OCI-LY7 (cell line): ENCODE results near the gene NXPH3. TPM values are rescaled to one million over a fixed set of nuclear protein-coding genes. Genes with fewer than 3 reads are reported as not detected.

Source experiments
- BruUV-seq: library from RNA; stranded (reverse); fragments of 400-500 nt; replicated peaks from 2 replicates; lab custom pipeline; 2021; lab: Mats Ljungman, UMichigan
- CTCF ChIA-PET: fragments of 300-600 bp; sonication (Branson Sonifier 250); formaldehyde crosslinking; loops from one replicate; lab custom pipeline; 2022; ENCODE audit warnings: antibody characterized with exemption; ENCODE audit not compliant: unreplicated experiment; lab: Charles Lee
- POLR2A ChIA-PET: fragments of 300-600 bp; sonication (Branson Sonifier 250); formaldehyde crosslinking; loops from one replicate; lab custom pipeline; 2022; ENCODE audit warnings: antibody characterized with exemption; lab: Charles Lee
- DNase-seq: peaks from one replicate; pipeline ENCODE4 v3.0.0-alpha.2; 2015; ENCODE audit warnings: low spot score
- H2AFZ ChIP-seq: fragments of 200-600 bp; sonication (generic), shearing (Covaris generic); 2 replicates; pipeline ENCODE4 v1.6.1; 2014; ENCODE audit warnings: mild to moderate bottlenecking, antibody characterized with exemption, low read length, moderate library complexity
- H3K27ac ChIP-seq: fragments of 200-600 bp; sonication (generic); 2 replicates; pipeline ENCODE4 v1.5.1; 2014; ENCODE audit warnings: mixed run types, low read depth, mild to moderate bottlenecking, moderate library complexity, low read length, inconsistent platforms; ENCODE audit not compliant: poor library complexity, severe bottlenecking
- H3K36me3 ChIP-seq: fragments of 200-600 bp; sonication (generic); 2 replicates; pipeline ENCODE4 v1.6.1; 2014; ENCODE audit warnings: mild to moderate bottlenecking, antibody characterized with exemption, low read length, moderate library complexity, mixed read lengths; ENCODE audit not compliant: insufficient read depth
- H3K4me1 ChIP-seq: fragments of 200-600 bp; sonication (generic); 2 replicates; pipeline ENCODE4 v1.5.1; 2014; ENCODE audit warnings: mild to moderate bottlenecking, low read length; ENCODE audit not compliant: insufficient read depth, poor library complexity, severe bottlenecking
- H3K4me2 ChIP-seq: fragments of 200-600 bp; sonication (generic); 2 replicates; pipeline ENCODE4 v1.6.1; 2014; ENCODE audit warnings: mild to moderate bottlenecking, low read length
- H3K4me3 ChIP-seq: fragments of 200-600 bp; sonication (generic); 2 replicates; pipeline ENCODE4 v1.5.1; 2014; ENCODE audit warnings: mild to moderate bottlenecking, low read depth, low read length; ENCODE audit not compliant: poor library complexity, severe bottlenecking
- H3K79me2 ChIP-seq: fragments of 200-600 bp; sonication (generic); 2 replicates; pipeline ENCODE4 v1.6.1; 2016; ENCODE audit warnings: low read depth, mild to moderate bottlenecking, low read length, moderate library complexity, mixed read lengths; ENCODE audit not compliant: insufficient read depth
- H3K9me2 ChIP-seq: fragments of 200-600 bp; sonication (generic); 2 replicates; pipeline ENCODE4 v1.6.1; 2016; ENCODE audit warnings: mild to moderate bottlenecking, low read length, mixed read lengths; ENCODE audit not compliant: insufficient read depth
- H3K9me3 ChIP-seq: fragments of 200-600 bp; sonication (generic); 2 replicates; pipeline ENCODE4 v1.6.1; 2014; ENCODE audit warnings: mild to moderate bottlenecking, mixed run types, low read length, mixed read lengths
- H4K20me1 ChIP-seq: fragments of 200-600 bp; sonication (generic); 2 replicates; pipeline ENCODE4 v1.6.1; 2014; ENCODE audit warnings: mild to moderate bottlenecking, antibody characterized with exemption, low read length, moderate library complexity, mixed read lengths; ENCODE audit not compliant: insufficient read depth
- CTCF ChIP-seq: fragments of 200-600 bp; sonication (generic); conservative IDR thresholded peaks from 2 replicates; pipeline ENCODE4 v1.5.1; 2014; ENCODE audit warnings: mild to moderate bottlenecking, antibody characterized with exemption, low read length, moderate library complexity, mixed read lengths
- EZH2phosphoT487 ChIP-seq: fragments of 200-600 bp; sonication (generic); IDR thresholded peaks from 2 replicates; pipeline ENCODE4 v1.6.1; 2018; ENCODE audit warnings: low read depth, borderline replicate concordance, mild to moderate bottlenecking, mixed run types, antibody characterized with exemption, low read length, moderate library complexity, mixed read lengths
- intact Hi-C: fragments of 100-400 bp; cut with micrococcal nuclease; formaldehyde crosslinking; loops from one replicate; pipeline ENCODE4 v1.10.0; 2022; ENCODE audit not compliant: unreplicated experiment
- total RNA-seq, 2 experiments: library from RNA; depleted of rRNA in 1 of 2; stranded (reverse); fragments of >200 nt in 1 of 2; shearing (Covaris generic) in 1 of 2; gene quantifications; 2 replicates each; pipeline ENCODE4 v1.2.3, GENCODE V29; 2014 to 2022

NXPH3 gene
- total RNA-seq, 2 experiments from 2014 or later, result not detected

DNA sequence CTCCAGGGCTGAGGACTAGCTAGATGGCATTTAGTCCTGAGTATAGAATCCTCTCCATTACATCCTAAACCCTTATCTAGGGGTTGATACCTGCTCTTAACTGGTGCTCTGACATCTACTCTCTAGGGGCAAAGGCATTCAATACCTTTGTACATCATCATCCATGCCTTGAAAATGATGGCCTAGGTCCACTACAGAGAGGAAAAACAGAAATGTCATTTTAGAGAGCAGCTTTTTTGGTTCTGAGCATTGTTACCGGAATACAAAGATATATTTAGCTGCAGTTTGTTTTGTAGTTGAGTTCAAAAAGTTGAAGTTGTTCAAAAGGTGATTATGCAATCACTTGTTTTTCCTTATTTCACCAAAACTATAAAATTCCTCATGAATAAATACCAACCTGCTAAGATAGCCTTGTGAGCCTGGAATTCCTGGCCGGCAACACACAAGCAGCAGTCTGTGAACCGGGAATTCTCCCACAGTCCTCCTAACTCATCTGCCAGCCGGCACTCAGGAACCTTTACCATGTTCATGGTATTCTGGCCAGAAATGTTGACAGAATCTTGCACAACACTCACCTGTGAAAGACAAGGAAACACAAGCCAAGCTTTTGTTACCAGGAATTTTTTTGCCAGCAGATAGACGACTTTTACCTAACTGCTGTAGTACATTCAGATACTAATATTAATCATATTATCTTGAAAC lies 35.4 kb downstream of the NXPH3 start:
- DNase-seq, result no peak
- CTCF ChIA-PET, result interaction anchor here (0.6 kb wide), 1 partner anchor 658 kb away, joined by 3 read pairs; no protein-coding TSS in a partner anchor
- Histone ChIP-seq H3K27ac (no peak overlapping the region), H3K9me3 (no peaks in the 10 kb centered on the region), H3K79me2 (no peaks in the 10 kb centered on the region), H3K9me2 (no peaks in the 10 kb centered on the region), H3K36me3 (peaks cover 79% of the 10 kb centered on the region), H4K20me1 (no peaks in the 10 kb centered on the region), H2AFZ (no peak overlapping the region), H3K4me3 (no peak overlapping the region), H3K4me1 (no peaks in the 10 kb centered on the region), H3K4me2 (no peak overlapping the region)
- POLR2A ChIA-PET, result interaction anchor here (0.6 kb wide), 1 partner anchor 8 kb away, joined by 3 read pairs; no protein-coding TSS in a partner anchor
- TF ChIP-seq CTCF (no peak), EZH2phosphoT487 (no peak)
- no TSS peak for BruUV-seq
- intact Hi-C loops, result no loop called here

GRCh38 chr17:49612726-49613125 lies 37.1 kb downstream of the NXPH3 start:
- H3K9me3 ChIP-seq, result no peaks in the 10 kb centered on the region
- H3K4me3 ChIP-seq, result no peak overlapping the region
- no peak for DNase-seq
- H3K9me2 ChIP-seq, result no peaks in the 10 kb centered on the region
- ChIA-PET POLR2A (interaction anchor here (0.6 to 1.1 kb wide), 5 partner anchors 12 to 273 kb away, joined by 3 to 4 read pairs (median 3); no protein-coding TSS in a partner anchor), CTCF (no interaction called here)
- no peak overlapping the region for H2AFZ ChIP-seq
- H3K79me2 ChIP-seq, result no peaks in the 10 kb centered on the region
- no peak overlapping the region for H3K4me2 ChIP-seq
- H3K4me1 ChIP-seq, result no peaks in the 10 kb centered on the region
- H3K36me3 ChIP-seq, result peaks cover 76% of the 10 kb centered on the region
- intact Hi-C loops, result no loop called here
- TSS peak; percentile 4 for BruUV-seq
- no peaks in the 10 kb centered on the region for H4K20me1 ChIP-seq
- H3K27ac ChIP-seq, result no peak overlapping the region
- TF ChIP-seq CTCF, result no peak
- no peak for TF ChIP-seq EZH2phosphoT487

GRCh38 chr17:49613182-49613800 lies 37.6 kb downstream of the NXPH3 start:
- peaks cover 77% of the 10 kb centered on the region for H3K36me3 ChIP-seq
- H2AFZ ChIP-seq, result no peak overlapping the region
- no peak overlapping the region for H3K27ac ChIP-seq
- no peak for DNase-seq
- H3K4me1 ChIP-seq, result no peaks in the 10 kb centered on the region
- H4K20me1 ChIP-seq, result no peaks in the 10 kb centered on the region
- H3K4me2 ChIP-seq, result no peak overlapping the region
- no peak overlapping the region for H3K4me3 ChIP-seq
- BruUV-seq, result no TSS peak
- intact Hi-C loops, result no loop called here
- no peaks in the 10 kb centered on the region for H3K9me3 ChIP-seq
- no peak for TF ChIP-seq EZH2phosphoT487
- TF ChIP-seq CTCF, result no peak
- H3K79me2 ChIP-seq, result no peaks in the 10 kb centered on the region
- no peaks in the 10 kb centered on the region for H3K9me2 ChIP-seq
- POLR2A ChIA-PET, result interaction anchor here (0.6 to 1.1 kb wide), 6 partner anchors 12 to 829 kb away, joined by 3 to 7 read pairs (median 3); no protein-coding TSS in a partner anchor
- CTCF ChIA-PET, result no interaction called here
